GM19397 (cell line): Measurements from ENCODE around the gene ZNF609.

Experiments
- ATAC-seq: cut with Tn5 transposase; IDR thresholded peaks from one replicate; pipeline ENCODE4 v1.9.1; 2021; ENCODE audit warnings: mild to moderate bottlenecking, moderate library complexity; ENCODE audit not compliant: unreplicated experiment

The ZNF609 gene, protein sequence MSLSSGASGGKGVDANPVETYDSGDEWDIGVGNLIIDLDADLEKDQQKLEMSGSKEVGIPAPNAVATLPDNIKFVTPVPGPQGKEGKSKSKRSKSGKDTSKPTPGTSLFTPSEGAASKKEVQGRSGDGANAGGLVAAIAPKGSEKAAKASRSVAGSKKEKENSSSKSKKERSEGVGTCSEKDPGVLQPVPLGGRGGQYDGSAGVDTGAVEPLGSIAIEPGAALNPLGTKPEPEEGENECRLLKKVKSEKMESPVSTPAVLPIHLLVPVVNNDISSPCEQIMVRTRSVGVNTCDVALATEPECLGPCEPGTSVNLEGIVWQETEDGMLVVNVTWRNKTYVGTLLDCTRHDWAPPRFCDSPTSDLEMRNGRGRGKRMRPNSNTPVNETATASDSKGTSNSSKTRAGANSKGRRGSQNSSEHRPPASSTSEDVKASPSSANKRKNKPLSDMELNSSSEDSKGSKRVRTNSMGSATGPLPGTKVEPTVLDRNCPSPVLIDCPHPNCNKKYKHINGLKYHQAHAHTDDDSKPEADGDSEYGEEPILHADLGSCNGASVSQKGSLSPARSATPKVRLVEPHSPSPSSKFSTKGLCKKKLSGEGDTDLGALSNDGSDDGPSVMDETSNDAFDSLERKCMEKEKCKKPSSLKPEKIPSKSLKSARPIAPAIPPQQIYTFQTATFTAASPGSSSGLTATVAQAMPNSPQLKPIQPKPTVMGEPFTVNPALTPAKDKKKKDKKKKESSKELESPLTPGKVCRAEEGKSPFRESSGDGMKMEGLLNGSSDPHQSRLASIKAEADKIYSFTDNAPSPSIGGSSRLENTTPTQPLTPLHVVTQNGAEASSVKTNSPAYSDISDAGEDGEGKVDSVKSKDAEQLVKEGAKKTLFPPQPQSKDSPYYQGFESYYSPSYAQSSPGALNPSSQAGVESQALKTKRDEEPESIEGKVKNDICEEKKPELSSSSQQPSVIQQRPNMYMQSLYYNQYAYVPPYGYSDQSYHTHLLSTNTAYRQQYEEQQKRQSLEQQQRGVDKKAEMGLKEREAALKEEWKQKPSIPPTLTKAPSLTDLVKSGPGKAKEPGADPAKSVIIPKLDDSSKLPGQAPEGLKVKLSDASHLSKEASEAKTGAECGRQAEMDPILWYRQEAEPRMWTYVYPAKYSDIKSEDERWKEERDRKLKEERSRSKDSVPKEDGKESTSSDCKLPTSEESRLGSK (N-terminal part only)

DNA sequence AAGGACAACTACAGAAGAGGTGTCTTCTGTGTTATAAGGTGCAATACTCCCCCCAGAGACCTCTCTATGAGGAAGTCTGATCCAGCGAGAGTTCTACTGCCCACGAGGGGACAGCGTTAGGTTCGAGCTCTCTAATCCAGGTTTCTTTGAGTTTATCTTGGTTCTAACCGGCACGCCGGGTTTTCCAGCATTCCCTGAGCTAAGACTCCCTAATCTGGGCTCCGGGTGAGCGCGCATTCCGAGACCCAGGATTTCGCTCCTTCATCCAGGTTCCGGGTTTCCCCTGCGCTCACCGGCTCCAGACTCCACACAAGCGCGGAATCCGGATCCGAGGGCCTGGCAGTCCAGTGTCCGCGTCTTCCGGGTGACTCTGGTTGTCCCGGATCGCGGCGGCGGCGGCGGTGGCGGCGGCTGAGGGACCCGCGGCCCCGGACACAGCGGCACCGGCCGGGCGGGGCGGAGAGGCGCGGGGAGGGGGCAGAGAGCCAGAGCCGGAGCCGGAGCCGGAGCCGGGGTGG is at the start of gene ZNF609:
ZNF609 (plus strand) TSS at position 373 of the 518 bp plus-strand sequence. CDS start 38,842 bp downstream, outside the sequence.
- ATAC-seq = peak; percentile 59

DNA sequence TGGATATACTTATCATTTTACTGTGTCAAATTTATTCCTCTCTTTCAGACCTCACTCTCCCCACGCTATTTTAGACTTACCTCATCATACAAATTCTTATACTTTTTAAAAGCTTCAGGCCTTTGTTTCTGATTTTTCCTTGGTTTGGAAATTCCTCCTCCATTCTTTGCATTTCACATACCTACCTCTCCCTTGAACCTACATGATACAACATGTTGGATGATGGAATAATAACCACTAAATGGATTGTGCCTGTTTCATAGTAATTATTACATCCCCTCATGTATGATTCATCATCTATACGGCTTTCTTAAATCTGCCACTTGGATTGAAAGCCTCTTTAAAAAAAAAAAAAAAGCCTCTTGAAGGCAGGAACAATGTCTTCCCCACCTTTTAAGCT is 48.2 kb upstream of the ZNF609 start:
- ATAC-seq = no peak

DNA sequence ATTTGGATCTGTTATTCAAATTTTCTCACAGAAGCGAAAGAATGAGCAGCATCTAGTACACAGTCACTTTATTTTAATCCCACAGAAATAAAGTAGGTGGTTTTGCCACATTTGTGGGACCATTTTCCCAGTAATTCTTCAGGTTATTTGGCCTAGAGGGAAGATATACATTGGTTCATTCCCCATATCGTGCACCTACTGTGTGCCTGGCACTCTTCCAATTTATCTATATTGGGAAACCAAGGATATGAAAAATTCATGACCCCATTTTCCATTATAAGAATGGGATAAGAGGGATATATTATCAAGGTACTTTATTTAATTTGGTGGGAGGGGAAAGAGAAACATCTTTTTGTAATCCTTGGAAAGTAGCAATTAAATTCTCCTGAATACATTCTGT is 37.7 kb upstream of the ZNF609 start:
- ATAC-seq = no peak

DNA sequence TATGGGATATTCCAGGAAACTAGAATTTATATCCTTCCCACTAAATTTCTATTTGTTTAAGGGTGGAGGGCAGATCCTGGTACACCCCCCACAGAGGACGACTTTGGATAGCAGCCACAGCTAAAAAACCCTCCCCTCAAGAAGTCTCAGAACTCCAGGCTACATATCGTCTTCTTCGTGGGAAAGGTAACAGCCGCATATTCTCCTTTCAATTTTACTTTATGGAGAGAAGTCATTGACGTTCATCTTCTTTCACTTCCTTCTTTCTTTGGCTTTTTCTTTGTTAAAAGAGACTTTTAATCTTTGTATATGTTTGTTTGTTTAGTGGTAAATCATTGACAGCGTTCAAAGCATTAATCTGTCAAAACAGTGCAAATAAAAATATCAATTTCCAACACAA is 36.4 kb upstream of the ZNF609 start:
- ATAC-seq = no peak

DNA sequence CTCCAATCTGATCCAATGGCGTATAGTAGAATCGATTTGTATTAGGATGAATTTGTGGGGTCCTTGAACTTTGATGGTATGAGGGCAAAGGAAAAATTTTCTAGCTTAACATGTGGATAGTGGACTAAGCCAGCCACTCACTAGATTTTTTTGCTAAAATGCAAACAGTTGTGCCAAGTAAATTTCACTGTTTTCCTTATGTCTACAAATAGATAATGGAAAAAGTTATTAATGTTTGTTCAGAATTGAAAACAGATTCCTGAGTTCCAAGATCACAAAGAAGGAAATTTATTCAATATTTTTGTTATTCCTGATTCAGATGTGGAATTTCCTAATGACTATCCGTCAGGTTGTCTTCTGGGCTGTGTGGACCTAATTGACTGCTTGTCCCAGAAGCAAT is 35.2 kb upstream of the ZNF609 start:
- no peak for ATAC-seq

DNA sequence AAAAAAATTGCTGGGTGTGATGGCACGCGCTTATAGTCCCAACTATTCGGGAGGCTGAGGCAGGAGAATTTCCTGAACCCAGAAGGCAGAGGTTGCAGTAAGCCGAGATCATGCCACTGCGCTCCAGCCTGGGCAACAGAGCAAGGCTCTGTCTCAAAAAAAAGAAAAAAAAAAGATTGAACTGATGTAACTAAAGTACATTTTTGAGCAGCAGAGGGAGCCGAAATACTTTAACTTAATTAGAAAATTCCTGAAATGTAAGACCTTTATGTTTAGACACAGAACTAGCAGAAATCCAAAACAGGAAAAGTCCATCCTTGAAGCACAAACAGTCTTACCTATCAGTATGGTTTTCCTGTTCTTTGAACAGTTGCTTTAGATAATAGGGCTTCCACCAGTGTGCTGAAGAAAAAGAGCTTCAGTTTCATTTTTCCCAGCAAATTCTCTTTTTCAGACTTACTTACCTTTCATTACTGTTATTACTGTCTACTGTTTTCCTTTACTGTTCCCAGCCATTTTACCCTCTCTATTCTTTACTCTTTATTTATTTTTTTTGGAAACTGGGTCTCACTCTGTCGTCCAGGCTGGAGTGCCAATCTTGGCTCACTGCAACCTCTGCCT is 33.4 kb upstream of the ZNF609 start:
- ATAC-seq = no peak

DNA sequence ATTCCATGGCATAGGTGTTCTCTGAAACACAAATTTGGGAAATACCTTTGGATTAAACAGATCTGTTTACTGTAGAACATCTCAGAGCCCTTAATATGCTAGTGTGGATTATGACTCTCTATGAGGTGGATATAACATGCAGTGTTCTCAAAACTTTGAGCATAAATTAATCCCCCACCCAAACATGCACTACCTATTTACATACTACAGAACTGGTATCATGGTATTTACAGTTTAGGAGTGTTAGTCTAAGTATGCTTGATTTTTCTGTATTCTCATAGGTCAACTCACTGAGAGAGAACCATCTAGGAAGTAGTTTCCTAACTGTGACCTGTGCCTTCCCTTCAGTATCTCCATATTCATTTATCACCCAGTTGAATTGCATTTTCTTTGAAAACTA is 30.9 kb upstream of the ZNF609 start:
- no peak for ATAC-seq

DNA sequence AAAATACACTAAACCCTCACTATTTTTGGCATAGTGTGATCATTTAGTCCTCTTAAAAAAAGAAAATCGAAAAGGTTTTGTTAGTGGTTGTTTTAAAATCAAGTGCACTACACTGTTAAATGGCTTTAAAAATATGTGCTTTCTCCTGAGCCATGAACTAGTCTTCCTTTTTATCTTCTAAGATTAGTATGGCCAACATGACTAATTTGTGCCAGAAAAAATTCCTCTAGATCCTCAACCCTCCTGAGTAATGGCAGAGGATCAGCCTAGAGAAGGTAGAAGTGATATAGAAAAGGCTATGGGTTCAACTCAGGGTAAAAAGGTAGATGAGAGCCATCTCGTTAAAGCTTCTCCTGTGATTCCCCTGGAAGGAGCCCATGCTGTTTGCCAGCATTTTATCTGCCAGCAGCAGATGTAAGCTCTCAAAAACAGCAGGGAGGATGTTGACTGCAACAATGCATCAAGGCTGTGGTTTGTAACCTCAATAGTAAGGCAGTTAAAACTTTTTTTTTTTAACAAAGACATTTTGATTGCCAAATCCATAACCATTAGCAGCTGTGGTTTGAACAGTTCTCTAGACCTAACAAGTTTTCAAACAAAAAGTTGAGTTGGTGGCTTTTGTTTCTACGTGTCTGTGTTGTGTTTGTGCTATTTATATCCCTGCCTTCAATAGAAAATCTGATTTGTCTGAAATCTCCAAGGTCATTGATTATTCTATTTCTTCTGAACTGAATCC is 30.2 kb upstream of the ZNF609 start:
- ATAC-seq = no peak

DNA sequence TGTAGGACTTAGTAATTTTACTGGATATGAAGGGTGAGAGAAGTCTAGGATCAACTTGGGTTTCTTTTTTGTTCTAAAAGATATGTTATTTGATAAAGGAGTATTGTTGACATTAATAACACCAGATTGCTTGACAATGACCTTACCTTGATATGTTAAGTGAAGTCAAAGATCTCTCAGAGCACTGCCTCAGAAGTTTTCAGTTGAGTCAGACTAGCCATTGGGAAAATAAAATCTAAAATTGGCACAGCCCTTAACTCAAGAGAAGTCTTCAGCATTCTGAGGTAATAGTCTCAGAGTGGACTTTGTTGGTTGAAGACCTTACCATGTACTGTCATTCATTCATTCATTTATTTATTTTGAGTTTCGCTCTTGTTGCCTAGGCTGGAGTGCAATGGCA is 22.4 kb upstream of the ZNF609 start:
- no peak for ATAC-seq

DNA sequence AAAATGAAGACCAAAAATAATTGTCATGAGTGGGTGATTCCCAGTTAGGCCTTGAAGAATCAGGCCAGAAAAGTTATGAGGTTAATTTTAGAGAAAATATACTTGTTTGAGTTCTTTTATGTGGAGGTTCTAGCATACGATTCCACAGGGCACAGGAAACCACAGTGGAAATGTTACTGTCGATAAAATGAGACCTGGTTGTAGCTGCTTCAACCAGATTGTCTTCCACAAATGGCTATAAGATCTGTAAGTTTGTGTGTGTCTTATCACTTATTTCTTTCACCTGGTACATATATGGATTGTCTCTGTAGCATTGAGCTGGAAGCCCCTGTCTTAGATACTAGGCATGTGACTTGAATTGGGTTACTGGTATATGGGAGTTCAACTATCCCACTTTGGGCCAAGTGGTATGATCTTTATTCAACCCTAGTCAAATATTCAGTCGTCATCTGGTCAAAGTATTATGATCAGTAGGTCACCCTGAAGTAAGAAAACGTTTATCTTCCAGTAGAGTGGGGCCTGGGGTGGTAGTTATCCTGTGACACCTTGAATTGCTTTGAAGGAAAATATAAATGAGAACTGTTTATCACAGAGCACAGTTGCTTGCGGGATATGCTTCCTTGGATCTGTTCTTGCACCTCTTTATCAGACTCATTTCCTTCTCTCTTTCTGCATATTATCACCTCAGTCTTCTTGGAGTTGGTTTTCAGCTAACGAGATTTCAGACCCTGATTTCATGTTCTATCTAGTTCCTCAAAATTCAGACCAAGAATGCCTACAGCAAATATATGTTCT is 21.5 kb upstream of the ZNF609 start:
- no peak for ATAC-seq

DNA sequence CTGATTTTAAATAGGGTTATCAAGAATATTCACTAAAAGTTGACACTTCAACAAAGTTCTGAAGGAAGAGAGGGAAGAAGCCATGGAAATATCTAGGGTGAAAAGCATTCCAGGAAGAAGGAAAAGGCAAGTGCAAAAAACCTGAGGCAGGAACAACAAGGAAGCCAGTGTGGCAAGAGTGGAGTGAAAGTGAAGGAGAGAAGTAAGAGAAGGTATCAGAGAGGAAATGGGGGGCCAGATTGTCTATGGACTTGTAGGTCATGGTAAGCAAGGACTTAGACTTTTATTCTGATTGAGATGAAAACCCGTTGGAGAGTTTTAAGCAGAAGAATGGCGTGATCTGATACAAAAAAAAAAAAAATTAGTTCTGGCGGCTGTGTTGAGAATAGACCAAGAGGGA is 18.5 kb upstream of the ZNF609 start:
- no peak for ATAC-seq

DNA sequence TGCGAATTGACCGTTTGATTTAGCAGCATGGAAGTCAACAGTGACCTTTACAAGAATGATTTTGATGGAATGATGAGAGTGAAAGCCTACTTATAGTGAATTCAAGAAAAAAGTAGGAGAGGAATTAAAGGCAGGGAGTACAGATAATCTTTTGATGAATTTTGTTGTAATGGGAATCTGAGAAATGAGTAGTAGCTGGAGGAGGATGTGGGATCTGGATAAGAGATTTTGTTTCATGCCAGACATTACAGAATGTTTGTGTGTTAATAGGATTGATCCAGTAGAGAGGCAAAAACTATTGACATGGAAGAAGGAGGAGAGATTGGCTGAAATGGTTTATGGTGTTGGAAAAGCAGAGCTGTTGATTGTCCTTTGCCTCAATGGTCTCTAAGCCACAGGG is 17.4 kb upstream of the ZNF609 start:
- ATAC-seq = no peak

DNA sequence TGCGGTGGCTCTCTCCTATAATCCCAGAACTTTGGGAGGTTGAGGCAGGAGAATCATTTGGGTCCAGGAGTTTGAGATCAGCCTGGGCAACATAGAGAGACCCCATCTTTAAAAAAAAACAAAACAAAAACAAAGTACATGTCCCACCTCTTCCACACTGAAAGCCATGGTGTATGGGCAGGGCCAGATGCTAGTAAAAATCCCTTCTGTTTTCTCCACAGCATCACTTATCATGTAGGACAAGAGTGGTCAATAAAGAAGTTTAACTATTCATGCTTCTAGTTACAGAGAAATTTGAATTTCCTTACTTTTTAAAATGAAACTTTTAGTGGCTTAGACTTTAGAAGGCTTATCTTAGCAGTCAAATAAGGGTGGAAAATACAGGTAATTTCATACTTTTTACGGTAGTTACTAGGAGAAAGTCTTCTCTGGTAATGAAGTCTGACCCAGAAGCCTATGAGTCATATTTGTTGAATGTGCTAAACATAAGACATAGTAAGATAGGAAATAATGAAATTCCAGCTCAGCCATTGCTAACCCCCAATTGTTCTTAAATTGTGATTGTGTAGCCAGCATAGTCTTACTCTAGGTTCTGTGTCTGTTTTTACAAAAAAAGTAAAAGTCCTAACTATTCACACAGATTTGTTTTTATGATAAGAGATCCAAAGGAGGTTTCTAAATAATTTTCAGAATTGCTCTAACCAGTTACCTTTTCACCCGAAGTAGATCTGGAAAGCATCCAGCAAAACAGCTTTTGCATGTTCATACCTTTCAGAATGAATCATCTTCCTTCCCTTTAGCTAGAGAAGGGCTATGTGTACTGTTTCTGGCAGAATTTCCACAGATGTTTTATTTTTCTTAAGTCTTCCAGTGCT is 16.4 kb upstream of the ZNF609 start:
- ATAC-seq = no peak

DNA sequence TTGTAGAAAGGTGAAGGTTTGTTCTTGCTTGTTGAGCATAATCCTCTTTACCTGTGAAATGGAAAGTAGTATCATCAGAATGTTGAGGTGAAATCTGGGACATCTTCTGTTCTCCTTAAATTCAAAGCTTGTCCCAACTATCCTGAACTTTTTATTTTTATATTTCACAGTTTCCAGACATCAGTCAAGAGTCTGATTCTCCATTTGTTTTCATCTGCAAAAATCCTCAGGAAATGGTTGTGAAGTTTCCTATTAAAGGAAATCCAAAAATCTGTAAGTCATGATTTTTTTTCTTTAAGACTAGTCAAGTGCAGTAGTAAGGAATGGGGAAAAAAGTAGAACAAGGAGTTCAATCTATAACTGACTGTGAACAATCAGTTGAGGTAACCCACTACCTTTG is 15.5 kb upstream of the ZNF609 start:
- ATAC-seq = no peak

DNA sequence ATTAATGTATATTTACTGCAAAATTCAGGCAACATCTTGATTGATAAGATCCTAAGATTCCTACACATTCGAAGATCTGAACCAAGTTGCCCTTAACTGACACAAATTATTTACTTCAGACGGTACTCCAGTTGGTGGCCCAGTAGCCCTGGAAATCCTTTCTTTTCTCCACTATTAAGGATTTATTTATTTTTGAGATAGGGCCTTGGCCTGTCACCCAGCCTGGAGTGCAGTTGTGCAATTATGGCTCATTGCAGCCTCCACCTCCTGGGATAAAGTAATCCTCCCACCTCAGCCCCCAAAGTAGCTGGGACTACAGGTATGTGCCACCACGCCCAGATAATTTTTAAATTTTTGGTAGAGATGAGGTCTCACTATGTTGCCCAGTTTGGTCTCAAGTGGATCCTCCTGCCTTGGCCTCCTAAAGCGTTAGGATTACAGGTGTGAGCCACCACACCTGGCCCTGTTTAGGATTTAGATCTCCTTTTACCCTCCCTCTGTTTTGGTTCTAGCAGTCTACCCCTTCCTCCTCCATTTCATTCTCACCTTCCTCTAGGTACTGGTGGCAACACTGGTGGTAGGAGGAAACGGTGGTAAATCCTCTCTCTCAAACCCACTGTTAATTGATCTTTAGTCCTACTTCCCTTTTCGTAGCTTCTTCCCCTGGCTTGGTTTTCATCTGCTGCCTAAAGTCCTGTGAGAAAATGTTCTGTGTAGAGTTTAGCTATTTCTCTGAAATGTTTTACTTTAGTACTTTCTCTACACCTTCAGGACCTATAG is 12.7 kb upstream of the ZNF609 start:
- ATAC-seq = no peak

DNA sequence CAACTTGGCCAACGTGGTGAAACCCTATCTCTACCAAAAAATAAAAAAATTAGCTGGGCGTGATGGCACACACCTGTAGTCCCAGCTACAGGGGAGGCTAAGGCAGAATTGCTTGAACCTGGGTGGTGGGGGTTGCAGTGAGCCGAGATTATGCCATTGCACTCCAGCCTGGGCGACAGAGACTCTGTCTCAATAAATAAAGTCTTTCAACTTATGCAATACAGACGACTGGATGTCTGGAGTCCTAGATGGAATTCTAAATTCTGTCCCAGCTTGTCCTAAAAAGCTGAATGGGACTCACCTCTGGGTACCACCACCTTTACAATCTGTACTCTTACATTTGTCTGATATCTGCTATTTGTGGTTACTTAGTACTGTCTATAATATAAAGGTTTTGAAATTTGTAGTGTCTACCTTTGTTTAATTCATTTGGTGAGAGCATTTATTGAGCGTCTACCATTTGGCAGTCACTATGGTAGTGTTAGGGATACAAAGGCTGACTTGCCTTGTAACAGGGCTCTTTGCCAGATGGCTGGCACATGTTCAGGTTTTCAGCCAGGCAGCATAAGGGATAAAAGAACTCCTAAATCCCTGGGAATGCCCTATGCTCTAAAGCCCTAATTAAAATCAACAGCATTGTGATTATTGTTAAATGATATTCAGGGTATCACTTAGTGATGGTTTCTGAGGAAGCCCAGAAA is 7.2 kb upstream of the ZNF609 start:
- ATAC-seq = no peak

DNA sequence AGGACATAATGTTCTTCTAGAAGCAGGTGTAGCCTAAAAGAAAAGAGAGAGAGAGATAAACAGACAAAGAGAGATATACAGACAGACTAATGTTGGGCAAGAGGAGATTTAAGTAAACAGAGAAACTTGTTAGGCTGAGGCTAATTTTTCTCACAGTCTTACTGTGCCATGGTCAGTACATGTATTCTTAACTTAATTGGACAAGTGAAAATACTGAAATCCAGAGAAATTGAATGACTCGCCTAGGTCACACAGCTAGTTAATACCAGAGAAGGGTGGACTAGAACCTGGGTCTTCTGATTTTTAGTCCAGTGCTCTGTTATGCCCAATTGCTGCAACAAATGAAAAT is 6.7 kb upstream of the ZNF609 start:
- no peak for ATAC-seq
